WTC11 (cell line): ENCODE results near the gene EPB41L4B. TPM values are rescaled to one million over a fixed set of nuclear protein-coding genes. Genes with fewer than 3 reads are reported as not detected.
A peak's percentile ranks its signal among the peaks of the same experiment; 100 is the strongest.

Experiments
- ATAC-seq: fragments of 200-7000 bp; cut with Tn5 transposase; 2 replicates; pipeline ENCODE4 v1.10.0; 2021; ENCODE audit warnings: mild to moderate bottlenecking, moderate library complexity
- CTCF ChIA-PET: fragments of 300-600 bp; sonication (Branson Sonifier 250); formaldehyde crosslinking; loops from one replicate; lab custom pipeline; 2021; ENCODE audit warnings: antibody characterized with exemption; lab: Charles Lee
- POLR2A ChIA-PET: fragments of 350-600 bp; sonication (Branson Sonifier 250); formaldehyde crosslinking; loops from one replicate; lab custom pipeline; 2021; ENCODE audit warnings: antibody characterized with exemption; lab: Charles Lee
- DNase-seq: peaks from one replicate; pipeline ENCODE4 v3.0.0; 2021; ENCODE audit warnings: low spot score
- H3K27ac Mint-ChIP-seq: 2 replicates; pipeline ENCODE4 v1.8.0; 2021; ENCODE audit warnings: mixed read lengths
- H3K27me3 Mint-ChIP-seq: 2 replicates; pipeline ENCODE4 v1.8.0; 2021; ENCODE audit warnings: low read depth, mild to moderate bottlenecking, moderate library complexity, mixed read lengths
- H3K36me3 Mint-ChIP-seq: 2 replicates; pipeline ENCODE4 v1.8.0; 2021; ENCODE audit warnings: mixed read lengths
- H3K4me1 Mint-ChIP-seq: 2 replicates; pipeline ENCODE4 v1.8.0; 2022; ENCODE audit warnings: mixed read lengths
- H3K4me3 Mint-ChIP-seq: 2 replicates; pipeline ENCODE4 v1.8.0; 2021; ENCODE audit warnings: mild to moderate bottlenecking, moderate library complexity, mixed read lengths
- H3K9me3 Mint-ChIP-seq: 2 replicates; pipeline ENCODE4 v1.8.0; 2021; ENCODE audit warnings: mixed read lengths
- ATF1 ChIP-seq: sonication (generic); formaldehyde crosslinking; IDR thresholded peaks from 2 replicates; pipeline ENCODE4 v1.8.1; 2023; ENCODE audit warnings: mild to moderate bottlenecking, moderate library complexity, missing genetic modification reagents
- ELF4 ChIP-seq: sonication (generic); formaldehyde crosslinking; IDR thresholded peaks from 2 replicates; pipeline ENCODE4 v1.8.1; 2022; ENCODE audit warnings: low read depth, mild to moderate bottlenecking, moderate library complexity, missing genetic modification reagents
- ETV6 ChIP-seq: sonication (generic); formaldehyde crosslinking; IDR thresholded peaks from 2 replicates; pipeline ENCODE4 v1.8.1; 2022; ENCODE audit warnings: mild to moderate bottlenecking, missing genetic modification reagents
- FOXJ3 ChIP-seq: sonication (generic); formaldehyde crosslinking; IDR thresholded peaks from 2 replicates; pipeline ENCODE4 v1.9.0; 2021; ENCODE audit warnings: missing genetic modification reagents, mild to moderate bottlenecking, borderline replicate concordance
- FOXP4 ChIP-seq: sonication (generic); formaldehyde crosslinking; IDR thresholded peaks from 2 replicates; pipeline ENCODE4 v1.8.0; 2022; ENCODE audit warnings: mild to moderate bottlenecking, missing genetic modification reagents
- GABPB1 ChIP-seq: sonication (generic); formaldehyde crosslinking; IDR thresholded peaks from 2 replicates; pipeline ENCODE4 v1.8.1; 2023; ENCODE audit warnings: mild to moderate bottlenecking, missing genetic modification reagents
- GRHL2 ChIP-seq: fragments of 250-450 bp; sonication (Bioruptor Pico); IDR thresholded peaks from 2 replicates; pipeline ENCODE4 v1.8.0; 2022; ENCODE audit warnings: mild to moderate bottlenecking, moderate library complexity; ENCODE audit not compliant: insufficient replicate concordance, severe bottlenecking
- GTF2I ChIP-seq: fragments of 250-450 bp; sonication (Bioruptor Pico); conservative IDR thresholded peaks from 2 replicates; pipeline ENCODE4 v1.4.0; 2021; ENCODE audit warnings: mild to moderate bottlenecking
- JAZF1 ChIP-seq: fragments of 250-450 bp; sonication (Bioruptor Pico); IDR thresholded peaks from 2 replicates; pipeline ENCODE4 v1.9.0; 2021; ENCODE audit warnings: moderate library complexity, mild to moderate bottlenecking, inconsistent platforms
- MXD4 ChIP-seq: fragments of 250-450 bp; sonication (Bioruptor Pico); IDR thresholded peaks from 2 replicates; pipeline ENCODE4 v1.8.0; 2021; ENCODE audit warnings: mild to moderate bottlenecking, moderate library complexity, borderline replicate concordance
- STAT6 ChIP-seq: sonication (generic); formaldehyde crosslinking; conservative IDR thresholded peaks from 2 replicates; pipeline ENCODE4 v1.8.1; 2023; ENCODE audit warnings: mild to moderate bottlenecking, low read depth, missing genetic modification reagents, moderate library complexity
- USF1 ChIP-seq: sonication (generic); formaldehyde crosslinking; IDR thresholded peaks from 2 replicates; pipeline ENCODE4 v1.8.0; 2022; ENCODE audit warnings: mild to moderate bottlenecking, missing genetic modification reagents
- ZMAT4 ChIP-seq: fragments of 250-450 bp; sonication (Bioruptor Pico); IDR thresholded peaks from 2 replicates; pipeline ENCODE4 v1.9.0; 2021; ENCODE audit warnings: mild to moderate bottlenecking
- ZNF317 ChIP-seq: sonication (generic); formaldehyde crosslinking; IDR thresholded peaks from 2 replicates; pipeline ENCODE4 v1.8.1; 2023; ENCODE audit warnings: low read depth, mild to moderate bottlenecking, moderate library complexity, missing genetic modification reagents, borderline replicate concordance
- ZNF416 ChIP-seq: fragments of 250-450 bp; sonication (Bioruptor Pico); IDR thresholded peaks from 2 replicates; pipeline ENCODE4 v1.9.0; 2021; ENCODE audit warnings: mild to moderate bottlenecking, inconsistent platforms
- total RNA-seq: library from RNA; stranded (reverse); gene quantifications from 3 replicates; pipeline ENCODE4 v1.2.3, GENCODE V29; 2021
- TF ChIP-seq, protein P1 (sequence below): sonication (generic); formaldehyde crosslinking; IDR thresholded peaks from 2 replicates; pipeline ENCODE4 v1.8.1; 2022; ENCODE audit warnings: low read depth, missing genetic modification reagents, borderline replicate concordance

Gene EPB41L4B
- total RNA-seq, 1 experiment from 2014 or later: 20.0 TPM

DNA sequence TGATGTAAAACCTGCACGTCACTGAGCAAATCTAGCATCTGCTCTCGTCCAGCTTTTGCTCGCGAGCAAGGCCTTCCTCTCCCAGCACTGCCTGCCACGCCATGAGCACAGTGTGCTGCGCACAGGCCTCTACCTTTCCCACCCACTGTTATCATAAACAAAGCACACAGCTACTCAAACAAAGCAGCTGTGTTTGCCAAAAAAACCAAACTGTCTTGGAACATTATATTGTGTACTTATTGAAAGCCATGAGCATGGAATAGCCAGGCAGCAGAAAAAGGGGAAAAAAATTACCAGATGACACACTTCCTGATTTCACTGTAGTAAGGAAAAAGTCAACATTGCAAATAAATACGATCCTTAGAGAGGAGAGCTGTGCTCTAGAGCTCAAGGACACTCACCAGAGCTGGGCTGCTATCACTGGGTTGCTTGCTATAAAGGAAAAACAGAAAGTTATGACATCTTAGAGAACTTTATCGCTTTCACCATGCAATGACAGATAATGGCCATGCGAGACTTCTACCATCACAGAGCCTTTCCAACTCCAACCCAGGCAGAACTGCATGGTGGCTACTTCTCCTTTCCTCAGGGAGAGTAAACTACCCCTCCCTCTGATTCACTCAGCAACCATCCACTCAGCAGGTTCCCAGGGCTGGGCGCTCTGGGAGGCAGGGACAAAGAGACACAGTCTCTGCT lies 69.6 kb downstream of the EPB41L4B start:
- Mint-ChIP-seq H3K4me3 (no peak overlapping the region), H3K4me1 (peaks cover 42% of the 10 kb centered on the region), H3K27me3 (no peaks in the 10 kb centered on the region; the same call in 1 of the 2 replicates), H3K9me3 (no peaks in the 10 kb centered on the region), H3K36me3 (peaks cover 21% of the 10 kb centered on the region), H3K27ac (peak overlapping the region; percentile 74)
- no peak for ATAC-seq
- POLR2A ChIA-PET: no interaction called here
- no peak for DNase-seq
- CTCF ChIA-PET: interaction anchor here (1.0 to 1.9 kb wide), 2 partner anchors 8 to 68 kb away, joined by 3 to 5 read pairs; no protein-coding TSS in a partner anchor
- TF ChIP-seq, protein P1, sequence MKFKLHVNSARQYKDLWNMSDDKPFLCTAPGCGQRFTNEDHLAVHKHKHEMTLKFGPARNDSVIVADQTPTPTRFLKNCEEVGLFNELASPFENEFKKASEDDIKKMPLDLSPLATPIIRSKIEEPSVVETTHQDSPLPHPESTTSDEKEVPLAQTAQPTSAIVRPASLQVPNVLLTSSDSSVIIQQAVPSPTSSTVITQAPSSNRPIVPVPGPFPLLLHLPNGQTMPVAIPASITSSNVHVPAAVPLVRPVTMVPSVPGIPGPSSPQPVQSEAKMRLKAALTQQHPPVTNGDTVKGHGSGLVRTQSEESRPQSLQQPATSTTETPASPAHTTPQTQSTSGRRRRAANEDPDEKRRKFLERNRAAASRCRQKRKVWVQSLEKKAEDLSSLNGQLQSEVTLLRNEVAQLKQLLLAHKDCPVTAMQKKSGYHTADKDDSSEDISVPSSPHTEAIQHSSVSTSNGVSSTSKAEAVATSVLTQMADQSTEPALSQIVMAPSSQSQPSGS (CRISPR knock-in tag): no peak
- TF ChIP-seq ZNF416 (CRISPR knock-in tag) (no peak), FOXJ3 (CRISPR knock-in tag) (no peak), GABPB1 (CRISPR knock-in tag) (peak; percentile 70)

- peaks cover 20% of the 10 kb centered on the region for H3K36me3 Mint-ChIP-seq
- no peak overlapping the region for H3K4me3 Mint-ChIP-seq
- H3K9me3 Mint-ChIP-seq: no peaks in the 10 kb centered on the region
- no peak overlapping the region for H3K27ac Mint-ChIP-seq
- no peak for TF ChIP-seq ZMAT4
- TF ChIP-seq FOXP4: no peak
- TF ChIP-seq GRHL2 (CRISPR knock-in tag): no peak
- TF ChIP-seq MXD4: no peak
- TF ChIP-seq ZNF416 (CRISPR knock-in tag): no peak
- no peak for TF ChIP-seq STAT6 (CRISPR knock-in tag)
- no peak for TF ChIP-seq ELF4 (CRISPR knock-in tag)
- TF ChIP-seq ATF1 (CRISPR knock-in tag): no peak
- no peak for TF ChIP-seq ETV6 (CRISPR knock-in tag)
- no peak for TF ChIP-seq JAZF1 (CRISPR knock-in tag)
- TF ChIP-seq USF1: no peak
- no peak for TF ChIP-seq FOXJ3 (CRISPR knock-in tag)
- TF ChIP-seq ZNF317 (CRISPR knock-in tag): no peak
- no peak for TF ChIP-seq GTF2I (CRISPR knock-in tag)
- H3K4me1 Mint-ChIP-seq: peaks cover 40% of the 10 kb centered on the region
- no peaks in the 10 kb centered on the region; the same call in 1 of the 2 replicates for H3K27me3 Mint-ChIP-seq
- ChIA-PET POLR2A (interaction anchor here (0.5 kb wide), 1 partner anchor 177 kb away, joined by 7 read pairs; no protein-coding TSS in a partner anchor), CTCF (interaction anchor here (1.0 to 1.9 kb wide), 2 partner anchors 9 to 68 kb away, joined by 3 to 5 read pairs; no protein-coding TSS in a partner anchor)
- DNase-seq (no peak), ATAC-seq (no peak)
Observed at GRCh38 chr9:109250771-109251079, 70.1 kb downstream of the EPB41L4B start.
